ENCODE results near the gene SRGAP1. TPM values are rescaled to one million over a fixed set of nuclear protein-coding genes. Genes with fewer than 3 reads are reported as not detected.

Gene SRGAP1
- total RNA-seq, 1 donor from 2014 or later = 2.3 TPM

- Histone ChIP-seq H3K4me1 (peaks cover 11% of the 10 kb centered on the region), H3K36me3 (no peaks in the 10 kb centered on the region), H3K27me3 (ENCODE audit: low read depth) (no peaks in the 10 kb centered on the region), H3K27ac (replicated peaks) (no peak overlapping the region), H3K4me3 (no peak overlapping the region), H3K9me3 (replicated peaks) (no peaks in the 10 kb centered on the region)
- TF ChIP-seq CTCF (IDR thresholded peaks at IDR 0.05; ENCODE audit: borderline replicate concordance) = no peak
- no peak for DNase-seq
- intact Hi-C loops (cut with micrococcal nuclease) = no loop called here
These were observed 134.0 kb downstream of the SRGAP1 start for GRCh38 chr12:63978519-63978918.

DNA sequence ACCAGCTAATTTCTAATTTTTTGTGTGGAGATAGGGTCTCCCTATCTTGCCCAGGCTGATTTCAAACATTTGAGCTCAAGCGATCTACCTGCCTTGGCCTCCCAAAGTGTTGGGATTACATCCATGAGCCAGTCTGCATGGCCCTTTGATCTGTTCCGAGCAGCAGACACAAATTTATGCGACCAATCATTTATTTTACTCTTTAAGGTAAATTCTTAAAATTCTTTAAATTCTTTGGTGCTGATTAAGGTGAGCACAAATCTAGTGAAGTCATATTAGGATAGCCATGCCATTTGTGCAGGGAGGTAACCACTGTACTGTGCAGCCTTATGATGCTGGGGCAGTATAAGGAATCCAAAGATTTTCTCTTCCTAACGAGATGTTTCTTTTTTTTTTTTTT lies 135.7 kb downstream of the SRGAP1 start:
- Histone ChIP-seq H3K36me3 (no peaks in the 10 kb centered on the region), H3K27me3 (ENCODE audit: low read depth) (no peaks in the 10 kb centered on the region), H3K4me1 (peaks cover 11% of the 10 kb centered on the region), H3K27ac (replicated peaks) (no peak overlapping the region), H3K4me3 (no peak overlapping the region), H3K9me3 (replicated peaks) (no peaks in the 10 kb centered on the region)
- intact Hi-C loops (cut with micrococcal nuclease) = no loop called here
- no peak for TF ChIP-seq CTCF (IDR thresholded peaks at IDR 0.05; ENCODE audit: borderline replicate concordance)
- no peak for DNase-seq

- Histone ChIP-seq H3K27ac (replicated peaks) (no peak overlapping the region), H3K27me3 (ENCODE audit: low read depth) (no peaks in the 10 kb centered on the region), H3K9me3 (replicated peaks) (no peaks in the 10 kb centered on the region), H3K36me3 (no peaks in the 10 kb centered on the region), H3K4me3 (no peak overlapping the region), H3K4me1 (peaks cover 11% of the 10 kb centered on the region)
- intact Hi-C loops (cut with micrococcal nuclease) = no loop called here
- DNase-seq = no peak
- no peak for TF ChIP-seq CTCF (IDR thresholded peaks at IDR 0.05; ENCODE audit: borderline replicate concordance)
These were observed 136.8 kb downstream of the SRGAP1 start for GRCh38 chr12:63981343-63981742.

- no peak overlapping the region for H3K4me3 ChIP-seq
- TF ChIP-seq CTCF (IDR thresholded peaks at IDR 0.05; ENCODE audit: borderline replicate concordance) = no peak
- peaks cover 11% of the 10 kb centered on the region for H3K4me1 ChIP-seq
- intact Hi-C loops (cut with micrococcal nuclease) = no loop called here
- H3K36me3 ChIP-seq = no peaks in the 10 kb centered on the region
- no peak for DNase-seq
- no peaks in the 10 kb centered on the region for H3K27me3 ChIP-seq (ENCODE audit: low read depth)
- no peak overlapping the region for H3K27ac ChIP-seq (replicated peaks)
- no peaks in the 10 kb centered on the region for H3K9me3 ChIP-seq (replicated peaks)
These were observed 138.2 kb downstream of the SRGAP1 start for GRCh38 chr12:63982604-63983295.

DNA sequence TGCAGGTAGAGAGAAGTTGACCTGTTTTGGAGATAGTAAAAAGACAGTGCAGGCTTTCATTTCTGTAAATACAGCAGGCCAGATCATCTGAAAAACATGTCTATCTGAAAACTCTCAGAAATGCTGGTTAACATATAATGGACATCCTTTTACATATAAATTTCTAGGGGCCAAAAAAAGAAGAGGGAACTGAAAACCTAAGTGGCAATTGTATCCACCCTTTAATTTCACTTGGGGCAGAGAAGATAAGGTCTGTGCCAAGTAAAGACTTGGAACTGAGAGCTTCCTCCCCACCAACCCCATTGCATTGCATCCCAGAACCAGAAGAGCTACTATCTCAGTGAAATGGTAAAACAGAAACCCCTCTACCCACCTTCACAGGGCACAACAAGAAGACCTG lies 141.0 kb downstream of the SRGAP1 start:
- Histone ChIP-seq H3K9me3 (replicated peaks) (no peaks in the 10 kb centered on the region), H3K27me3 (ENCODE audit: low read depth) (no peaks in the 10 kb centered on the region), H3K36me3 (no peaks in the 10 kb centered on the region), H3K4me1 (peaks cover 20% of the 10 kb centered on the region), H3K27ac (replicated peaks) (no peak overlapping the region), H3K4me3 (no peak overlapping the region)
- intact Hi-C loops (cut with micrococcal nuclease) = no loop called here
- no peak for DNase-seq
- no peak for TF ChIP-seq CTCF (IDR thresholded peaks at IDR 0.05; ENCODE audit: borderline replicate concordance)

Data from left ventricle myocardium inferior (tissue), 1 donor.